GM23338 (cell line): Measurements from ENCODE around the gene NKAIN2. TPM values are rescaled to one million over a fixed set of nuclear protein-coding genes. Genes with fewer than 3 reads are reported as not detected.

Source experiments
- ATAC-seq: fragments of 200-7000 bp; cut with Tn5 transposase; 3 replicates; pipeline ENCODE4 v1.9.1; 2020
- DNase-seq: peaks from one replicate; pipeline ENCODE4 v3.0.0-alpha.2; 2015; ENCODE audit warnings: low spot score
- H2AFZ ChIP-seq: fragments of 200-600 bp; sonication (generic); 2 replicates; pipeline ENCODE4 v1.8.0; 2016; ENCODE audit warnings: antibody characterized with exemption, mild to moderate bottlenecking, moderate library complexity
- H3F3A ChIP-seq: fragments of 200-600 bp; sonication (generic); replicated peaks from 2 replicates; pipeline ENCODE4 v1.8.0; 2017; ENCODE audit warnings: antibody characterized with exemption, mixed run types, low read depth
- H3K27ac ChIP-seq: fragments of 200-600 bp; sonication (generic); 2 replicates; pipeline ENCODE4 v1.6.1; 2016; ENCODE audit warnings: low read depth
- H3K27me3 ChIP-seq: fragments of 200-600 bp; sonication (generic); 2 replicates; pipeline ENCODE4 v1.8.0; 2016; ENCODE audit warnings: mild to moderate bottlenecking, mixed run types, moderate library complexity; ENCODE audit not compliant: insufficient read depth
- H3K36me3 ChIP-seq: fragments of 200-600 bp; sonication (generic); 2 replicates; pipeline ENCODE4 v1.8.0; 2016; ENCODE audit warnings: mild to moderate bottlenecking; ENCODE audit not compliant: insufficient read depth
- H3K4me1 ChIP-seq: fragments of 200-600 bp; sonication (generic); 2 replicates; pipeline ENCODE4 v1.8.0; 2016; ENCODE audit warnings: mild to moderate bottlenecking, moderate library complexity; ENCODE audit not compliant: insufficient read depth
- H3K4me2 ChIP-seq: fragments of 200-600 bp; sonication (generic); 2 replicates; pipeline ENCODE4 v1.7.1; 2017; ENCODE audit warnings: mixed run types
- H3K4me3 ChIP-seq: fragments of 200-600 bp; sonication (generic); 2 replicates; pipeline ENCODE4 v1.6.1; 2016; ENCODE audit warnings: mixed run types
- H3K79me2 ChIP-seq: fragments of 200-600 bp; sonication (generic); replicated peaks from 2 replicates; pipeline ENCODE4 v1.8.0; 2017; ENCODE audit warnings: mild to moderate bottlenecking; ENCODE audit not compliant: insufficient read depth
- H3K9me2 ChIP-seq: fragments of 200-600 bp; sonication (generic); 2 replicates; pipeline ENCODE4 v1.8.0; 2017; ENCODE audit not compliant: insufficient read depth
- H4K20me1 ChIP-seq: fragments of 200-600 bp; sonication (generic); replicated peaks from 2 replicates; pipeline ENCODE4 v1.8.0; 2017; ENCODE audit warnings: mild to moderate bottlenecking; ENCODE audit not compliant: insufficient read depth
- H3K27ac Mint-ChIP-seq: 2 replicates; pipeline ENCODE4 v1.8.0; 2020; ENCODE audit warnings: inconsistent platforms, mild to moderate bottlenecking, moderate library complexity, mixed read lengths
- H3K27me3 Mint-ChIP-seq: 3 replicates; pipeline ENCODE4 v1.8.0; 2022; ENCODE audit warnings: low read depth, mild to moderate bottlenecking, moderate library complexity, mixed read lengths, inconsistent platforms; ENCODE audit not compliant: insufficient read depth, poor library complexity
- H3K36me3 Mint-ChIP-seq: 3 replicates; pipeline ENCODE4 v1.8.0; 2021; ENCODE audit warnings: low read depth, mild to moderate bottlenecking, inconsistent platforms, moderate library complexity, mixed read lengths
- H3K4me1 Mint-ChIP-seq: 3 replicates; pipeline ENCODE4 v1.8.0; 2020; ENCODE audit warnings: mild to moderate bottlenecking, inconsistent platforms, mixed read lengths
- H3K4me3 Mint-ChIP-seq: 3 replicates; pipeline ENCODE4 v1.8.0; 2021; ENCODE audit warnings: moderate library complexity, mild to moderate bottlenecking, inconsistent platforms, mixed read lengths
- H3K9me3 Mint-ChIP-seq: 3 replicates; pipeline ENCODE4 v1.8.0; 2020; ENCODE audit warnings: moderate library complexity, mild to moderate bottlenecking, inconsistent platforms, mixed read lengths
- CREB1 ChIP-seq: fragments of 250-450 bp; sonication (Bioruptor Pico); IDR thresholded peaks from 2 replicates; pipeline ENCODE4 v1.5.0; 2020; ENCODE audit warnings: low read depth, mild to moderate bottlenecking, moderate library complexity
- EZH2 ChIP-seq: fragments of 200-600 bp; sonication (generic); IDR thresholded peaks from one replicate; pipeline ENCODE4 v1.8.0; 2017; ENCODE audit warnings: antibody characterized with exemption, mild to moderate bottlenecking, low read depth; ENCODE audit not compliant: unreplicated experiment
- EZH2phosphoT487 ChIP-seq: fragments of 200-600 bp; sonication (generic); IDR thresholded peaks from one replicate; pipeline ENCODE4 v1.8.1; 2018; ENCODE audit warnings: antibody characterized with exemption; ENCODE audit not compliant: unreplicated experiment
- JUNB ChIP-seq: IDR thresholded peaks from one replicate; pipeline ENCODE4 v1.6.1; 2016; ENCODE audit warnings: antibody characterized with exemption; ENCODE audit not compliant: unreplicated experiment
- NANOG ChIP-seq: IDR thresholded peaks from 2 replicates; pipeline ENCODE4 v1.6.1; 2016; ENCODE audit warnings: antibody characterized with exemption, borderline replicate concordance
- POLR2AphosphoS5 ChIP-seq: IDR thresholded peaks from 2 replicates; pipeline ENCODE4 v1.6.1; 2016; ENCODE audit warnings: antibody characterized with exemption, low read depth
- STAT1 ChIP-seq: IDR thresholded peaks from one replicate; pipeline ENCODE4 v1.6.1; 2016; ENCODE audit warnings: antibody characterized with exemption; ENCODE audit not compliant: unreplicated experiment
- ZNF114 ChIP-seq: fragments of 250-450 bp; sonication (Bioruptor Pico); IDR thresholded peaks from 2 replicates; pipeline ENCODE4 v1.5.0; 2020; ENCODE audit warnings: mild to moderate bottlenecking, moderate library complexity
- ZNF331 ChIP-seq: fragments of 250-450 bp; sonication (Bioruptor Pico); IDR thresholded peaks from 2 replicates; pipeline ENCODE4 v1.5.0; 2020; ENCODE audit warnings: low read depth, mild to moderate bottlenecking, moderate library complexity
- ZNF462 ChIP-seq: fragments of 250-450 bp; sonication (Bioruptor Pico); IDR thresholded peaks from 2 replicates; pipeline ENCODE4 v1.5.0; 2020; ENCODE audit warnings: mild to moderate bottlenecking, moderate library complexity
- polyA plus RNA-seq: library from polyadenylated mRNA; unstranded; fragments of >200 nt; fragmentation: Nextera tagmentation; extraction: Ambion mirVana; gene quantifications from 2 replicates; pipeline ENCODE4 v1.2.1, GENCODE V29; 2016
- total RNA-seq: library from RNA; depleted of rRNA; stranded (reverse); fragments of >200 nt; shearing (Covaris generic); gene quantifications from 2 replicates; pipeline ENCODE4 v1.2.3, GENCODE V29; 2014
- TF ChIP-seq, protein P1 (sequence below): IDR thresholded peaks from one replicate; pipeline ENCODE4 v1.6.1; 2018; ENCODE audit warnings: antibody characterized with exemption; ENCODE audit not compliant: unreplicated experiment
- TF ChIP-seq, protein P2 (sequence below), 2 experiments: fragments of 200-600 bp in 1 of 2; sonication (generic) in 1 of 2; conservative IDR thresholded peaks; 2 replicates each; pipeline versions ENCODE4 v1.5.1 to v1.6.1; 2016 to 2017; ENCODE audit warnings: antibody characterized with exemption in 2 of 2, low read depth in 2 of 2, mild to moderate bottlenecking in 2 of 2, moderate library complexity in 1 of 2
- TF ChIP-seq, protein P3 (sequence below): IDR thresholded peaks from 2 replicates; pipeline ENCODE4 v1.6.1; 2016; ENCODE audit warnings: antibody characterized with exemption

Gene NKAIN2
- total and polyA plus RNA-seq, 2 experiments from 2014 or later: 0.39 to 1.1 TPM

- Histone ChIP-seq H3K27ac (no peak overlapping the region), H2AFZ (no peak overlapping the region), H3F3A (no peaks in the 10 kb centered on the region), H3K36me3 (no peaks in the 10 kb centered on the region), H3K79me2 (no peaks in the 10 kb centered on the region), H4K20me1 (no peaks in the 10 kb centered on the region), H3K27me3 (no peaks in the 10 kb centered on the region), H3K4me1 (no peaks in the 10 kb centered on the region), H3K9me2 (no peaks in the 10 kb centered on the region), H3K4me3 (no peak overlapping the region), H3K4me2 (no peak overlapping the region)
- no peak for ATAC-seq
- Mint-ChIP-seq H3K4me1 (peaks cover 3% of the 10 kb centered on the region; the same call in 1 of the 3 replicates), H3K9me3 (no peaks in the 10 kb centered on the region), H3K27ac (no peak overlapping the region), H3K36me3 (no peaks in the 10 kb centered on the region), H3K27me3 (no peaks in the 10 kb centered on the region), H3K4me3 (no peak overlapping the region)
- TF ChIP-seq NANOG (no peak), ZNF114 (CRISPR knock-in tag) (no peak), ZNF331 (CRISPR knock-in tag) (no peak), CREB1 (CRISPR knock-in tag) (no peak), ZNF462 (no peak), EZH2phosphoT487 (no peak), JUNB (no peak), POLR2AphosphoS5 (no peak), STAT1 (no peak), EZH2 (no peak)
- TF ChIP-seq, protein P1, sequence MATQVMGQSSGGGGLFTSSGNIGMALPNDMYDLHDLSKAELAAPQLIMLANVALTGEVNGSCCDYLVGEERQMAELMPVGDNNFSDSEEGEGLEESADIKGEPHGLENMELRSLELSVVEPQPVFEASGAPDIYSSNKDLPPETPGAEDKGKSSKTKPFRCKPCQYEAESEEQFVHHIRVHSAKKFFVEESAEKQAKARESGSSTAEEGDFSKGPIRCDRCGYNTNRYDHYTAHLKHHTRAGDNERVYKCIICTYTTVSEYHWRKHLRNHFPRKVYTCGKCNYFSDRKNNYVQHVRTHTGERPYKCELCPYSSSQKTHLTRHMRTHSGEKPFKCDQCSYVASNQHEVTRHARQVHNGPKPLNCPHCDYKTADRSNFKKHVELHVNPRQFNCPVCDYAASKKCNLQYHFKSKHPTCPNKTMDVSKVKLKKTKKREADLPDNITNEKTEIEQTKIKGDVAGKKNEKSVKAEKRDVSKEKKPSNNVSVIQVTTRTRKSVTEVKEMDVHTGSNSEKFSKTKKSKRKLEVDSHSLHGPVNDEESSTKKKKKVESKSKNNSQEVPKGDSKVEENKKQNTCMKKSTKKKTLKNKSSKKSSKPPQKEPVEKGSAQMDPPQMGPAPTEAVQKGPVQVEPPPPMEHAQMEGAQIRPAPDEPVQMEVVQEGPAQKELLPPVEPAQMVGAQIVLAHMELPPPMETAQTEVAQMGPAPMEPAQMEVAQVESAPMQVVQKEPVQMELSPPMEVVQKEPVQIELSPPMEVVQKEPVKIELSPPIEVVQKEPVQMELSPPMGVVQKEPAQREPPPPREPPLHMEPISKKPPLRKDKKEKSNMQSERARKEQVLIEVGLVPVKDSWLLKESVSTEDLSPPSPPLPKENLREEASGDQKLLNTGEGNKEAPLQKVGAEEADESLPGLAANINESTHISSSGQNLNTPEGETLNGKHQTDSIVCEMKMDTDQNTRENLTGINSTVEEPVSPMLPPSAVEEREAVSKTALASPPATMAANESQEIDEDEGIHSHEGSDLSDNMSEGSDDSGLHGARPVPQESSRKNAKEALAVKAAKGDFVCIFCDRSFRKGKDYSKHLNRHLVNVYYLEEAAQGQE: no peak
- TF ChIP-seq, protein P2, sequence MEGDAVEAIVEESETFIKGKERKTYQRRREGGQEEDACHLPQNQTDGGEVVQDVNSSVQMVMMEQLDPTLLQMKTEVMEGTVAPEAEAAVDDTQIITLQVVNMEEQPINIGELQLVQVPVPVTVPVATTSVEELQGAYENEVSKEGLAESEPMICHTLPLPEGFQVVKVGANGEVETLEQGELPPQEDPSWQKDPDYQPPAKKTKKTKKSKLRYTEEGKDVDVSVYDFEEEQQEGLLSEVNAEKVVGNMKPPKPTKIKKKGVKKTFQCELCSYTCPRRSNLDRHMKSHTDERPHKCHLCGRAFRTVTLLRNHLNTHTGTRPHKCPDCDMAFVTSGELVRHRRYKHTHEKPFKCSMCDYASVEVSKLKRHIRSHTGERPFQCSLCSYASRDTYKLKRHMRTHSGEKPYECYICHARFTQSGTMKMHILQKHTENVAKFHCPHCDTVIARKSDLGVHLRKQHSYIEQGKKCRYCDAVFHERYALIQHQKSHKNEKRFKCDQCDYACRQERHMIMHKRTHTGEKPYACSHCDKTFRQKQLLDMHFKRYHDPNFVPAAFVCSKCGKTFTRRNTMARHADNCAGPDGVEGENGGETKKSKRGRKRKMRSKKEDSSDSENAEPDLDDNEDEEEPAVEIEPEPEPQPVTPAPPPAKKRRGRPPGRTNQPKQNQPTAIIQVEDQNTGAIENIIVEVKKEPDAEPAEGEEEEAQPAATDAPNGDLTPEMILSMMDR (conservative IDR thresholded peaks at IDR 0.05; ENCODE audit: low read depth in 2 of 2): no peak
- TF ChIP-seq, protein P3, sequence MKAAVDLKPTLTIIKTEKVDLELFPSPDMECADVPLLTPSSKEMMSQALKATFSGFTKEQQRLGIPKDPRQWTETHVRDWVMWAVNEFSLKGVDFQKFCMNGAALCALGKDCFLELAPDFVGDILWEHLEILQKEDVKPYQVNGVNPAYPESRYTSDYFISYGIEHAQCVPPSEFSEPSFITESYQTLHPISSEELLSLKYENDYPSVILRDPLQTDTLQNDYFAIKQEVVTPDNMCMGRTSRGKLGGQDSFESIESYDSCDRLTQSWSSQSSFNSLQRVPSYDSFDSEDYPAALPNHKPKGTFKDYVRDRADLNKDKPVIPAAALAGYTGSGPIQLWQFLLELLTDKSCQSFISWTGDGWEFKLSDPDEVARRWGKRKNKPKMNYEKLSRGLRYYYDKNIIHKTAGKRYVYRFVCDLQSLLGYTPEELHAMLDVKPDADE: no peak
- no peak for DNase-seq
Measured at GRCh38 chr6:124324237-124324636, 520.6 kb downstream of the NKAIN2 start.
